ENCODE data around the gene PPM1L. TPM values are rescaled to one million over a fixed set of nuclear protein-coding genes. Genes with fewer than 3 reads are reported as not detected.
"Not testable (repeated sequence)": the region's sequence is repeated elsewhere in the genome, so short reads cannot be mapped to it uniquely, and the experiment has no call there.

Gene PPM1L
- total and polyA plus RNA-seq, 9 donors, result 2.2 to 12.1 (median 10.2) TPM

- TF ChIP-seq EP300 (IDR thresholded peaks at IDR 0.05) (no peak), POLR2A (IDR thresholded peaks at IDR 0.05) (no peak), CTCF (IDR thresholded peaks at IDR 0.05) (no peak)
- intact Hi-C loops (cut with DNase I), result no loop called here
Measured at GRCh38 chr3:160998581-160998980, 242.6 kb downstream of the PPM1L start.

GRCh38 chr3:160999274-160999673 lies 243.2 kb downstream of the PPM1L start:
- no peaks in the 10 kb centered on the region for H3K4me1 ChIP-seq (ENCODE audit: insufficient read depth)
- H3K9me3 ChIP-seq, result no peaks in the 10 kb centered on the region
- WGBS, 3 donors, result 87 to 94% (median 90%) methylated on average over 5 of the region's 5 CpGs
- no peak overlapping the region for H3K27ac ChIP-seq
- no peak overlapping the region for H3K4me3 ChIP-seq
- intact Hi-C loops (cut with DNase I), result no loop called here
- H3K36me3 ChIP-seq, result no peaks in the 10 kb centered on the region
- DNase-seq, result no peak
- no peaks in the 10 kb centered on the region for H3K27me3 ChIP-seq
- no peak for TF ChIP-seq EP300 (IDR thresholded peaks at IDR 0.05)
- no peak for TF ChIP-seq POLR2A (IDR thresholded peaks at IDR 0.05)
- TF ChIP-seq CTCF (IDR thresholded peaks at IDR 0.05), result no peak

More at GRCh38 chr3:160998581-160998980, 242.6 kb downstream of the PPM1L start:
- WGBS, 3 donors, result 90 to 97% (median 92%) methylated on average over 1 of the region's 1 CpG
- H3K4me1 ChIP-seq (ENCODE audit: insufficient read depth), result no peaks in the 10 kb centered on the region
- no peaks in the 10 kb centered on the region for H3K27me3 ChIP-seq
- H3K4me3 ChIP-seq, result no peak overlapping the region
- no peak for DNase-seq
- H3K36me3 ChIP-seq, result no peaks in the 10 kb centered on the region
- no peak overlapping the region for H3K27ac ChIP-seq
- no peaks in the 10 kb centered on the region for H3K9me3 ChIP-seq

GRCh38 chr3:161008086-161008485 lies 252.1 kb downstream of the PPM1L start:
- WGBS, 3 donors, result 83 to 92% (median 89%) methylated on average over 2 of the region's 2 CpGs
- no peak for TF ChIP-seq POLR2A (IDR thresholded peaks at IDR 0.05)
- no peak for TF ChIP-seq CTCF (IDR thresholded peaks at IDR 0.05)
- no peak for TF ChIP-seq EP300 (IDR thresholded peaks at IDR 0.05)
- no peak overlapping the region for H3K27ac ChIP-seq
- DNase-seq, result no peak
- no peaks in the 10 kb centered on the region for H3K36me3 ChIP-seq
- H3K27me3 ChIP-seq, result no peaks in the 10 kb centered on the region
- no peak overlapping the region for H3K4me3 ChIP-seq
- H3K4me1 ChIP-seq (ENCODE audit: insufficient read depth), result no peaks in the 10 kb centered on the region
- H3K9me3 ChIP-seq, result no peaks in the 10 kb centered on the region
- intact Hi-C loops (cut with DNase I), result no loop called here

GRCh38 chr3:161010151-161010550 lies 254.1 kb downstream of the PPM1L start:
- H3K9me3 ChIP-seq; H3K4me3 ChIP-seq; DNase-seq; intact Hi-C loops (cut with DNase I); H3K36me3 ChIP-seq; H3K27ac ChIP-seq; H3K27me3 ChIP-seq; H3K4me1 ChIP-seq (ENCODE audit: insufficient read depth): not testable (repeated sequence)
- WGBS, 3 donors, result 88 to 100% (median 95%) methylated on average over 2 of the region's 2 CpGs

- TF ChIP-seq POLR2A (IDR thresholded peaks at IDR 0.05) (no peak), CTCF (IDR thresholded peaks at IDR 0.05) (no peak), EP300 (IDR thresholded peaks at IDR 0.05) (no peak)
- DNase-seq, result no peak
- H3K27me3 ChIP-seq, result no peaks in the 10 kb centered on the region
- intact Hi-C loops (cut with DNase I), result no loop called here
- no peaks in the 10 kb centered on the region for H3K36me3 ChIP-seq
- 39 to 46% (median 43%) methylated on average over 4 of the region's 4 CpGs for WGBS, 3 donors
- no peak overlapping the region for H3K27ac ChIP-seq
- H3K4me3 ChIP-seq, result no peak overlapping the region
- H3K4me1 ChIP-seq (ENCODE audit: insufficient read depth), result no peaks in the 10 kb centered on the region
- H3K9me3 ChIP-seq, result no peaks in the 10 kb centered on the region
Measured at GRCh38 chr3:161014843-161015749, 259.1 kb downstream of the PPM1L start.

Measured in ovary (tissue), 9 donors.